GM23338 (cell line): ENCODE measurements around the gene WDR38. TPM values are rescaled to one million over a fixed set of nuclear protein-coding genes. Genes with fewer than 3 reads are reported as not detected.

Experiments
- ATAC-seq: fragments of 200-7000 bp; cut with Tn5 transposase; 3 replicates; pipeline ENCODE4 v1.9.1; 2020
- DNase-seq: peaks from one replicate; pipeline ENCODE4 v3.0.0-alpha.2; 2015; ENCODE audit warnings: low spot score
- H2AFZ ChIP-seq: fragments of 200-600 bp; sonication (generic); 2 replicates; pipeline ENCODE4 v1.8.0; 2016; ENCODE audit warnings: antibody characterized with exemption, mild to moderate bottlenecking, moderate library complexity
- H3F3A ChIP-seq: fragments of 200-600 bp; sonication (generic); replicated peaks from 2 replicates; pipeline ENCODE4 v1.8.0; 2017; ENCODE audit warnings: antibody characterized with exemption, mixed run types, low read depth
- H3K27ac ChIP-seq: fragments of 200-600 bp; sonication (generic); 2 replicates; pipeline ENCODE4 v1.6.1; 2016; ENCODE audit warnings: low read depth
- H3K27me3 ChIP-seq: fragments of 200-600 bp; sonication (generic); 2 replicates; pipeline ENCODE4 v1.8.0; 2016; ENCODE audit warnings: mild to moderate bottlenecking, mixed run types, moderate library complexity; ENCODE audit not compliant: insufficient read depth
- H3K36me3 ChIP-seq: fragments of 200-600 bp; sonication (generic); 2 replicates; pipeline ENCODE4 v1.8.0; 2016; ENCODE audit warnings: mild to moderate bottlenecking; ENCODE audit not compliant: insufficient read depth
- H3K4me1 ChIP-seq: fragments of 200-600 bp; sonication (generic); 2 replicates; pipeline ENCODE4 v1.8.0; 2016; ENCODE audit warnings: mild to moderate bottlenecking, moderate library complexity; ENCODE audit not compliant: insufficient read depth
- H3K4me2 ChIP-seq: fragments of 200-600 bp; sonication (generic); 2 replicates; pipeline ENCODE4 v1.7.1; 2017; ENCODE audit warnings: mixed run types
- H3K4me3 ChIP-seq: fragments of 200-600 bp; sonication (generic); 2 replicates; pipeline ENCODE4 v1.6.1; 2016; ENCODE audit warnings: mixed run types
- H3K79me2 ChIP-seq: fragments of 200-600 bp; sonication (generic); replicated peaks from 2 replicates; pipeline ENCODE4 v1.8.0; 2017; ENCODE audit warnings: mild to moderate bottlenecking; ENCODE audit not compliant: insufficient read depth
- H3K9me2 ChIP-seq: fragments of 200-600 bp; sonication (generic); 2 replicates; pipeline ENCODE4 v1.8.0; 2017; ENCODE audit not compliant: insufficient read depth
- H4K20me1 ChIP-seq: fragments of 200-600 bp; sonication (generic); replicated peaks from 2 replicates; pipeline ENCODE4 v1.8.0; 2017; ENCODE audit warnings: mild to moderate bottlenecking; ENCODE audit not compliant: insufficient read depth
- H3K27ac Mint-ChIP-seq: 2 replicates; pipeline ENCODE4 v1.8.0; 2020; ENCODE audit warnings: inconsistent platforms, mild to moderate bottlenecking, moderate library complexity, mixed read lengths
- H3K27me3 Mint-ChIP-seq: 3 replicates; pipeline ENCODE4 v1.8.0; 2022; ENCODE audit warnings: low read depth, mild to moderate bottlenecking, moderate library complexity, mixed read lengths, inconsistent platforms; ENCODE audit not compliant: insufficient read depth, poor library complexity
- H3K36me3 Mint-ChIP-seq: 3 replicates; pipeline ENCODE4 v1.8.0; 2021; ENCODE audit warnings: low read depth, mild to moderate bottlenecking, inconsistent platforms, moderate library complexity, mixed read lengths
- H3K4me1 Mint-ChIP-seq: 3 replicates; pipeline ENCODE4 v1.8.0; 2020; ENCODE audit warnings: mild to moderate bottlenecking, inconsistent platforms, mixed read lengths
- H3K4me3 Mint-ChIP-seq: 3 replicates; pipeline ENCODE4 v1.8.0; 2021; ENCODE audit warnings: moderate library complexity, mild to moderate bottlenecking, inconsistent platforms, mixed read lengths
- H3K9me3 Mint-ChIP-seq: 3 replicates; pipeline ENCODE4 v1.8.0; 2020; ENCODE audit warnings: moderate library complexity, mild to moderate bottlenecking, inconsistent platforms, mixed read lengths
- CREB1 ChIP-seq: fragments of 250-450 bp; sonication (Bioruptor Pico); IDR thresholded peaks from 2 replicates; pipeline ENCODE4 v1.5.0; 2020; ENCODE audit warnings: low read depth, mild to moderate bottlenecking, moderate library complexity
- EZH2 ChIP-seq: fragments of 200-600 bp; sonication (generic); IDR thresholded peaks from one replicate; pipeline ENCODE4 v1.8.0; 2017; ENCODE audit warnings: antibody characterized with exemption, mild to moderate bottlenecking, low read depth; ENCODE audit not compliant: unreplicated experiment
- EZH2phosphoT487 ChIP-seq: fragments of 200-600 bp; sonication (generic); IDR thresholded peaks from one replicate; pipeline ENCODE4 v1.8.1; 2018; ENCODE audit warnings: antibody characterized with exemption; ENCODE audit not compliant: unreplicated experiment
- JUNB ChIP-seq: IDR thresholded peaks from one replicate; pipeline ENCODE4 v1.6.1; 2016; ENCODE audit warnings: antibody characterized with exemption; ENCODE audit not compliant: unreplicated experiment
- NANOG ChIP-seq: IDR thresholded peaks from 2 replicates; pipeline ENCODE4 v1.6.1; 2016; ENCODE audit warnings: antibody characterized with exemption, borderline replicate concordance
- POLR2AphosphoS5 ChIP-seq: IDR thresholded peaks from 2 replicates; pipeline ENCODE4 v1.6.1; 2016; ENCODE audit warnings: antibody characterized with exemption, low read depth
- STAT1 ChIP-seq: IDR thresholded peaks from one replicate; pipeline ENCODE4 v1.6.1; 2016; ENCODE audit warnings: antibody characterized with exemption; ENCODE audit not compliant: unreplicated experiment
- ZNF114 ChIP-seq: fragments of 250-450 bp; sonication (Bioruptor Pico); IDR thresholded peaks from 2 replicates; pipeline ENCODE4 v1.5.0; 2020; ENCODE audit warnings: mild to moderate bottlenecking, moderate library complexity
- ZNF331 ChIP-seq: fragments of 250-450 bp; sonication (Bioruptor Pico); IDR thresholded peaks from 2 replicates; pipeline ENCODE4 v1.5.0; 2020; ENCODE audit warnings: low read depth, mild to moderate bottlenecking, moderate library complexity
- polyA plus RNA-seq: library from polyadenylated mRNA; unstranded; fragments of >200 nt; fragmentation: Nextera tagmentation; extraction: Ambion mirVana; gene quantifications from 2 replicates; pipeline ENCODE4 v1.2.1, GENCODE V29; 2016
- total RNA-seq: library from RNA; depleted of rRNA; stranded (reverse); fragments of >200 nt; shearing (Covaris generic); gene quantifications from 2 replicates; pipeline ENCODE4 v1.2.3, GENCODE V29; 2014
- TF ChIP-seq, protein P1 (sequence below): fragments of 250-450 bp; sonication (Bioruptor Pico); IDR thresholded peaks from 2 replicates; pipeline ENCODE4 v1.5.0; 2020; ENCODE audit warnings: mild to moderate bottlenecking, moderate library complexity
- TF ChIP-seq, protein P2 (sequence below), 2 experiments: fragments of 200-600 bp in 1 of 2; sonication (generic) in 1 of 2; conservative IDR thresholded peaks; 2 replicates each; pipeline versions ENCODE4 v1.5.1 to v1.6.1; 2016 to 2017; ENCODE audit warnings: antibody characterized with exemption in 2 of 2, low read depth in 2 of 2, mild to moderate bottlenecking in 2 of 2, moderate library complexity in 1 of 2
- TF ChIP-seq, protein P3 (sequence below): IDR thresholded peaks from one replicate; pipeline ENCODE4 v1.6.1; 2018; ENCODE audit warnings: antibody characterized with exemption; ENCODE audit not compliant: unreplicated experiment
- TF ChIP-seq, protein P4 (sequence below): IDR thresholded peaks from 2 replicates; pipeline ENCODE4 v1.6.1; 2016; ENCODE audit warnings: antibody characterized with exemption

Gene WDR38
- total and polyA plus RNA-seq, 2 experiments from 2014 or later = not detected

DNA sequence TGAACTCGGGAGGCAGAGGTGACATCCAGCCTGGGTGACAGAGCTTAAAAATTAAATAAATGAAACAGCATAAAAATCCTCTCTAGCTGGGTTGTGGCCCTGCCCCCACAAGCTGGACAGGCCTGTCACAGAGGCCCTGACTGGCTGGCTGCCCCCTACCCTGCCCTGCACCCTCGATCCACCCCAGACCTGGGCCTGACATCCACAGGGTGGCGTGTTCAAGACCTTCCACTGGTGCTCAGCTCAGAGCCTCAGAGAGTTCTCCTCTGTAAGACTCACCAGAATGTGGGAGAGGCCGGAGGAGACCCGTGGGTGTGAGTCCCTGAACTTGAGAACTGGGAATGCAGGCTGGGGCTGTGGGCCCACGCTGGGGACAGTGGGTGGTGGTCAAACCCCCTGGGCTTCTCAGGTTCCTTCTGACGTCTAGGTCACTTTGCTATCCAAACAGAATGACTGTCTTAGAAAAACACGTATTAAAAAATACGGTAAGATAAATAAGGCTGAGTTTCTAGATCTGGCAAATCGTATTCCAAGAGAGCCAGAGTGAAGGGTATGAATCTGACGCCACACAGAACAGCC, 9.7 kb upstream of the WDR38 start:
- no peaks in the 10 kb centered on the region for H3K4me1 ChIP-seq
- Mint-ChIP-seq H3K4me3 (no peak overlapping the region), H3K36me3 (no peaks in the 10 kb centered on the region), H3K27ac (no peak overlapping the region), H3K4me1 (peaks cover 13% of the 10 kb centered on the region), H3K9me3 (no peaks in the 10 kb centered on the region), H3K27me3 (peaks cover 2% of the 10 kb centered on the region)
- no peaks in the 10 kb centered on the region for H3K27me3 ChIP-seq
- peaks cover 5% of the 10 kb centered on the region; the same call in 1 of the 2 replicates for H3F3A ChIP-seq
- no peak for DNase-seq
- no peaks in the 10 kb centered on the region for H3K79me2 ChIP-seq
- no peaks in the 10 kb centered on the region for H3K9me2 ChIP-seq
- no peak overlapping the region for H3K4me3 ChIP-seq
- H3K27ac ChIP-seq = no peak overlapping the region
- no peak overlapping the region for H3K4me2 ChIP-seq
- no peaks in the 10 kb centered on the region for H3K36me3 ChIP-seq
- no peaks in the 10 kb centered on the region for H4K20me1 ChIP-seq
- ATAC-seq = no peak
- TF ChIP-seq, protein P1, sequence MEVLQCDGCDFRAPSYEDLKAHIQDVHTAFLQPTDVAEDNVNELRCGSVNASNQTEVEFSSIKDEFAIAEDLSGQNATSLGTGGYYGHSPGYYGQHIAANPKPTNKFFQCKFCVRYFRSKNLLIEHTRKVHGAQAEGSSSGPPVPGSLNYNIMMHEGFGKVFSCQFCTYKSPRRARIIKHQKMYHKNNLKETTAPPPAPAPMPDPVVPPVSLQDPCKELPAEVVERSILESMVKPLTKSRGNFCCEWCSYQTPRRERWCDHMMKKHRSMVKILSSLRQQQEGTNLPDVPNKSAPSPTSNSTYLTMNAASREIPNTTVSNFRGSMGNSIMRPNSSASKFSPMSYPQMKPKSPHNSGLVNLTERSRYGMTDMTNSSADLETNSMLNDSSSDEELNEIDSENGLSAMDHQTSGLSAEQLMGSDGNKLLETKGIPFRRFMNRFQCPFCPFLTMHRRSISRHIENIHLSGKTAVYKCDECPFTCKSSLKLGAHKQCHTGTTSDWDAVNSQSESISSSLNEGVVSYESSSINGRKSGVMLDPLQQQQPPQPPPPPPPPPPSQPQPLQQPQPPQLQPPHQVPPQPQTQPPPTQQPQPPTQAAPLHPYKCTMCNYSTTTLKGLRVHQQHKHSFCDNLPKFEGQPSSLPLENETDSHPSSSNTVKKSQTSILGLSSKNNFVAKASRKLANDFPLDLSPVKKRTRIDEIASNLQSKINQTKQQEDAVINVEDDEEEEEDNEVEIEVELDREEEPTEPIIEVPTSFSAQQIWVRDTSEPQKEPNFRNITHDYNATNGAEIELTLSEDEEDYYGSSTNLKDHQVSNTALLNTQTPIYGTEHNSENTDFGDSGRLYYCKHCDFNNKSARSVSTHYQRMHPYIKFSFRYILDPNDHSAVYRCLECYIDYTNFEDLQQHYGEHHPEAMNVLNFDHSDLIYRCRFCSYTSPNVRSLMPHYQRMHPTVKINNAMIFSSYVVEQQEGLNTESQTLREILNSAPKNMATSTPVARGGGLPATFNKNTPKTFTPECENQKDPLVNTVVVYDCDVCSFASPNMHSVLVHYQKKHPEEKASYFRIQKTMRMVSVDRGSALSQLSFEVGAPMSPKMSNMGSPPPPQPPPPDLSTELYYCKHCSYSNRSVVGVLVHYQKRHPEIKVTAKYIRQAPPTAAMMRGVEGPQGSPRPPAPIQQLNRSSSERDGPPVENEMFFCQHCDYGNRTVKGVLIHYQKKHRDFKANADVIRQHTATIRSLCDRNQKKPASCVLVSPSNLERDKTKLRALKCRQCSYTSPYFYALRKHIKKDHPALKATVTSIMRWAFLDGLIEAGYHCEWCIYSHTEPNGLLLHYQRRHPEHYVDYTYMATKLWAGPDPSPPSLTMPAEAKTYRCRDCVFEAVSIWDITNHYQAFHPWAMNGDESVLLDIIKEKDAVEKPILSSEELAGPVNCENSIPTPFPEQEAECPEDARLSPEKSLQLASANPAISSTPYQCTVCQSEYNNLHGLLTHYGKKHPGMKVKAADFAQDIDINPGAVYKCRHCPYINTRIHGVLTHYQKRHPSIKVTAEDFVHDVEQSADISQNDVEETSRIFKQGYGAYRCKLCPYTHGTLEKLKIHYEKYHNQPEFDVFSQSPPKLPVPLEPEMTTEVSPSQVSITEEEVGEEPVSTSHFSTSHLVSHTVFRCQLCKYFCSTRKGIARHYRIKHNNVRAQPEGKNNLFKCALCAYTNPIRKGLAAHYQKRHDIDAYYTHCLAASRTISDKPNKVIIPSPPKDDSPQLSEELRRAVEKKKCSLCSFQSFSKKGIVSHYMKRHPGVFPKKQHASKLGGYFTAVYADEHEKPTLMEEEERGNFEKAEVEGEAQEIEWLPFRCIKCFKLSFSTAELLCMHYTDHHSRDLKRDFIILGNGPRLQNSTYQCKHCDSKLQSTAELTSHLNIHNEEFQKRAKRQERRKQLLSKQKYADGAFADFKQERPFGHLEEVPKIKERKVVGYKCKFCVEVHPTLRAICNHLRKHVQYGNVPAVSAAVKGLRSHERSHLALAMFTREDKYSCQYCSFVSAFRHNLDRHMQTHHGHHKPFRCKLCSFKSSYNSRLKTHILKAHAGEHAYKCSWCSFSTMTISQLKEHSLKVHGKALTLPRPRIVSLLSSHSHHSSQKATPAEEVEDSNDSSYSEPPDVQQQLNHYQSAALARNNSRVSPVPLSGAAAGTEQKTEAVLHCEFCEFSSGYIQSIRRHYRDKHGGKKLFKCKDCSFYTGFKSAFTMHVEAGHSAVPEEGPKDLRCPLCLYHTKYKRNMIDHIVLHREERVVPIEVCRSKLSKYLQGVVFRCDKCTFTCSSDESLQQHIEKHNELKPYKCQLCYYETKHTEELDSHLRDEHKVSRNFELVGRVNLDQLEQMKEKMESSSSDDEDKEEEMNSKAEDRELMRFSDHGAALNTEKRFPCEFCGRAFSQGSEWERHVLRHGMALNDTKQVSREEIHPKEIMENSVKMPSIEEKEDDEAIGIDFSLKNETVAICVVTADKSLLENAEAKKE (CRISPR knock-in tag) = no peak
- no peak for TF ChIP-seq ZNF114
- TF ChIP-seq, protein P2, sequence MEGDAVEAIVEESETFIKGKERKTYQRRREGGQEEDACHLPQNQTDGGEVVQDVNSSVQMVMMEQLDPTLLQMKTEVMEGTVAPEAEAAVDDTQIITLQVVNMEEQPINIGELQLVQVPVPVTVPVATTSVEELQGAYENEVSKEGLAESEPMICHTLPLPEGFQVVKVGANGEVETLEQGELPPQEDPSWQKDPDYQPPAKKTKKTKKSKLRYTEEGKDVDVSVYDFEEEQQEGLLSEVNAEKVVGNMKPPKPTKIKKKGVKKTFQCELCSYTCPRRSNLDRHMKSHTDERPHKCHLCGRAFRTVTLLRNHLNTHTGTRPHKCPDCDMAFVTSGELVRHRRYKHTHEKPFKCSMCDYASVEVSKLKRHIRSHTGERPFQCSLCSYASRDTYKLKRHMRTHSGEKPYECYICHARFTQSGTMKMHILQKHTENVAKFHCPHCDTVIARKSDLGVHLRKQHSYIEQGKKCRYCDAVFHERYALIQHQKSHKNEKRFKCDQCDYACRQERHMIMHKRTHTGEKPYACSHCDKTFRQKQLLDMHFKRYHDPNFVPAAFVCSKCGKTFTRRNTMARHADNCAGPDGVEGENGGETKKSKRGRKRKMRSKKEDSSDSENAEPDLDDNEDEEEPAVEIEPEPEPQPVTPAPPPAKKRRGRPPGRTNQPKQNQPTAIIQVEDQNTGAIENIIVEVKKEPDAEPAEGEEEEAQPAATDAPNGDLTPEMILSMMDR (conservative IDR thresholded peaks at IDR 0.05; ENCODE audit: low read depth in 2 of 2) = no peak
- no peak for TF ChIP-seq EZH2phosphoT487
- TF ChIP-seq CREB1 (CRISPR knock-in tag) = no peak
- no peak for TF ChIP-seq JUNB
- TF ChIP-seq, protein P3, sequence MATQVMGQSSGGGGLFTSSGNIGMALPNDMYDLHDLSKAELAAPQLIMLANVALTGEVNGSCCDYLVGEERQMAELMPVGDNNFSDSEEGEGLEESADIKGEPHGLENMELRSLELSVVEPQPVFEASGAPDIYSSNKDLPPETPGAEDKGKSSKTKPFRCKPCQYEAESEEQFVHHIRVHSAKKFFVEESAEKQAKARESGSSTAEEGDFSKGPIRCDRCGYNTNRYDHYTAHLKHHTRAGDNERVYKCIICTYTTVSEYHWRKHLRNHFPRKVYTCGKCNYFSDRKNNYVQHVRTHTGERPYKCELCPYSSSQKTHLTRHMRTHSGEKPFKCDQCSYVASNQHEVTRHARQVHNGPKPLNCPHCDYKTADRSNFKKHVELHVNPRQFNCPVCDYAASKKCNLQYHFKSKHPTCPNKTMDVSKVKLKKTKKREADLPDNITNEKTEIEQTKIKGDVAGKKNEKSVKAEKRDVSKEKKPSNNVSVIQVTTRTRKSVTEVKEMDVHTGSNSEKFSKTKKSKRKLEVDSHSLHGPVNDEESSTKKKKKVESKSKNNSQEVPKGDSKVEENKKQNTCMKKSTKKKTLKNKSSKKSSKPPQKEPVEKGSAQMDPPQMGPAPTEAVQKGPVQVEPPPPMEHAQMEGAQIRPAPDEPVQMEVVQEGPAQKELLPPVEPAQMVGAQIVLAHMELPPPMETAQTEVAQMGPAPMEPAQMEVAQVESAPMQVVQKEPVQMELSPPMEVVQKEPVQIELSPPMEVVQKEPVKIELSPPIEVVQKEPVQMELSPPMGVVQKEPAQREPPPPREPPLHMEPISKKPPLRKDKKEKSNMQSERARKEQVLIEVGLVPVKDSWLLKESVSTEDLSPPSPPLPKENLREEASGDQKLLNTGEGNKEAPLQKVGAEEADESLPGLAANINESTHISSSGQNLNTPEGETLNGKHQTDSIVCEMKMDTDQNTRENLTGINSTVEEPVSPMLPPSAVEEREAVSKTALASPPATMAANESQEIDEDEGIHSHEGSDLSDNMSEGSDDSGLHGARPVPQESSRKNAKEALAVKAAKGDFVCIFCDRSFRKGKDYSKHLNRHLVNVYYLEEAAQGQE = no peak
- TF ChIP-seq POLR2AphosphoS5 = no peak
- TF ChIP-seq, protein P4, sequence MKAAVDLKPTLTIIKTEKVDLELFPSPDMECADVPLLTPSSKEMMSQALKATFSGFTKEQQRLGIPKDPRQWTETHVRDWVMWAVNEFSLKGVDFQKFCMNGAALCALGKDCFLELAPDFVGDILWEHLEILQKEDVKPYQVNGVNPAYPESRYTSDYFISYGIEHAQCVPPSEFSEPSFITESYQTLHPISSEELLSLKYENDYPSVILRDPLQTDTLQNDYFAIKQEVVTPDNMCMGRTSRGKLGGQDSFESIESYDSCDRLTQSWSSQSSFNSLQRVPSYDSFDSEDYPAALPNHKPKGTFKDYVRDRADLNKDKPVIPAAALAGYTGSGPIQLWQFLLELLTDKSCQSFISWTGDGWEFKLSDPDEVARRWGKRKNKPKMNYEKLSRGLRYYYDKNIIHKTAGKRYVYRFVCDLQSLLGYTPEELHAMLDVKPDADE = no peak
- no peak for TF ChIP-seq STAT1
- TF ChIP-seq ZNF331 (CRISPR knock-in tag) = no peak
- no peak for TF ChIP-seq NANOG
- TF ChIP-seq EZH2 = no peak
- H2AFZ ChIP-seq = no peak overlapping the region
